HG03280 (cell line): ENCODE results near the gene PRPF39.
"Not testable (repeated sequence)": the region's sequence is repeated elsewhere in the genome, so short reads cannot be mapped to it uniquely, and the experiment has no call there.

Source experiments
- ATAC-seq: cut with Tn5 transposase; IDR thresholded peaks from one replicate; pipeline ENCODE4 v1.9.1; 2021; ENCODE audit warnings: mild to moderate bottlenecking, moderate library complexity; ENCODE audit not compliant: unreplicated experiment

PRPF39 gene

DNA sequence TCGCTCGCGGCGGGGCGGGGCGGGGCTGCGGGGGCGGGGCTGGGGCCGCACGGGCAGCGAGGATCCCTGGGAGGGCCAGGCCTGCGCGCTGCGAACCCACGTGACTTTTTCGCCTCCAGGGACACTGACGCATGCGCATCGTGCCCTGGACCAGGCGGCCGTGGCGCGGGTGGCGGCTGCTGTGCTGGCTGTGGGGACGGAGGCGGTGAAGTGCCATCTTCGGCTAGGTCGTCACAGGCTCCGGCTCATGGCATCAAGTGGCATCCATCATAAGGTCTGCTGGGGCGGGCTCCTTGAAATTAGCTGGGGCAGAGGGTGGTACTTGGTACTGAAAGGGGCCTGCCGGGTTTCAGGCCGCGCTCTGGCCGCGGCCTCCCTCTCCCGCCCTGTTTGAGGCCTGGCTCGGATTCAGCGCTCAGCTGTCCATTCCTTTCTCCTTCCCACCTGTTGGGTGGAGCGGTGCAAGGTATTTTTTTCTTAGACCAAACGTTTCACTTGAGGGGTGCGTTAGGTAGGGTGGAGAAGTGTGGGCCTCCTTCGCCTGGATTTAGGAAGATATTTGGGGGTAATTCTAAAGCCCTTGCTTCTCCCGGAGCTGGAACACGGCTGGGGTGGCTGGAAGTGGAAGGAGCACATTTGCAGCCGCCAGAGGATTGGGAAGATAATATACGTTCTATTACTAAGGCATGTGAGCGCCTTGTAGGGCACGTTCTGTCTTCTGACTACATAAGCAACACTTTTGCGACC is at the start of gene PRPF39:
Gene PRPF39, plus strand, starts transcription at position 141 of the 747 bp plus-strand sequence. CDS start 11,124 bp downstream, outside the sequence.
- peak; percentile 94 for ATAC-seq

- no peak for ATAC-seq
Observed at GRCh38 chr14:45034730-45035129, 49.2 kb upstream of the PRPF39 start.

DNA sequence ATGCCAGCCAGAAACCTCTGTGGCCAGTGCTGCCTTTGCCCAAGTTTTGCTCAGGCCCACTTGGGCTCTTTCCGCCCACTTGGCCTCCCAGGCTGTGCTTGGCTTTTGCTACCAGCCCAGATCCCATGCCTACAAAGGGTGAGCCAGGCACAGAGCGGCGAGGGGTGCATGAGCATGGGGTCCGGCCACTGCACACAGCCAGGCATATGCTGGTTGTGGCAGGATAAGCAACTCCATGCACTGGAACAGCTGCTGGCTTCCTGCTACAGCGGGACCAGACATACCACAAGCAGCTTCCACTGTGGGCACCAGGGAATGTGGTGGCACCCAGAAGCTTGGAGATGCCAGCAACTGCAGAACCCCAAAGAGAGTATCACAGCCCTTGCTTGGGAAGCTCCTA is 45.7 kb upstream of the PRPF39 start:
- ATAC-seq, result no peak

DNA sequence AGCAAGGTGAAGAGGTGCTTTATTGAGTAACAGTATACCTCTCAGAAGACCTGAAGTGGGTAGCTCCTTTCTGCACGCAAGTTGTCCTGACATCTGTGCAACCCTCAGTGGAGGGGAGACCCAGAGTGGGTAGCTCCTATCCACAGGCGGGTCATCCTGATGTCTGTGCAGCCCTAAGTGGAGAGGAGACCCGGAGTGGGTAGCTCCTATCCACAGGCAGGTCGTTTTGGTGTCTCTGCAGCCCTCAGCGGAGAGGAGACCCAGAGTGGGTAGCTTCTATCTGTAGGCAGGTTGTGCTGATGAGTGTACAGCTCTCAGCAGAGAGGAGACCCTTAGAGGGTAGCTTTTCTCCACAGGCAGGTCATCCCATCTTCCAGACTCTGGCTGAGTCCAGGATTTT is 45.1 kb upstream of the PRPF39 start:
- no peak for ATAC-seq

GRCh38 chr14:45039390-45039789 is 44.5 kb upstream of the PRPF39 start:
- no peak for ATAC-seq

DNA sequence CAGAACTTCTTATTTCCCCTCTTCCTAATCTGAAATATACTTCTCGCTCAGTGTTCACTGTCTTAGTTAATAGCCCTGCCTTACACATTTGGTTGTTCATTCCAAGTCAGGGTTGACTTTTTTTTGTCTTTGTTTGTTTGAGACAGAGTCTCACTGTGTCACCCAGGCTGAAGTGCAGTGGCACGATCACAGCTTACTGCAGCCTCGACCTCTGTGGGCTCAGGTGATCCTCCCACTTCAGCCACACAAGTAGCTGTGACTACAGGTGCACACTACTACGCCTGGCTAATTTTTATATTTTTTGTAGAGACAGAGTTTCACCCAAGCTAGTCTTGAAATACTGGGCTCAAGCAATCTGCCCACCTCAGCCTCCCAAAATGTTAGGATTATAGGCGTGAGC is 42.3 kb upstream of the PRPF39 start:
- ATAC-seq, result no peak

DNA sequence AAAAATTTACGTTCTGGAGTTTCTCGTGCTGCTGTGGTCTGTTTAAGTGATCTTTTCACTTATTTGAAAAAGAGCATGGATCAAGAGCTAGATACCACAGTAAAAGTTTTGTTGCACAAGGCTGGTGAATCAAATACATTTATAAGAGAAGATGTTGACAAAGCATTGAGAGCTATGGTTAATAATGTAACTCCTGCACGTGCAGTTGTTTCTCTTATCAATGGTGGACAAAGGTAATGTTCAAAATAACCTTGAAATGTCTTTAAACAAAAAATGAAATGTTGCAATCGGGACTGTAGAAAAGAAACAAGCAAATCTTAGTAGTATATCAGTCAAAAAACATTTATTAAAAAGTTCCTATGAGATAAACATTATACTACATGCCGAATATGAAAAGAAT is 39.3 kb upstream of the PRPF39 start:
- ATAC-seq, result no peak

DNA sequence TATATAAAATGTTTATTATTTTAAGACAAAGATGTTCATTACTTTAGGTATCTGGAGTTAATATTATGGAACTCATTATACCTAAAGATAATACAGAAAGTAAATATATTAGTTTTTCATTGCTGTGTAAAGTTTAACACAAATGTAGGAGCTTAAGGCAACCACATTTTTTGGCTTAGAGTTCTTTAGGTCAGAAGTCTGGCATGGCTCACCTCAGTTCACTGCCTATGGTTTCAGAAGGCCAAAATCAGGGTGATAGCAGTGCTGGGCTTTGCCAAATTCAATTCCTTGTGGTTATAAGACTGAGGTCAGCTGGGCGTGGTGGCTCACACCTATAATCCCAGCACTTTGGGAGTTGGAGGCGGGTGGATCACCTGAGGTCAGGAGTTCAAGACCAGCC is 35.5 kb upstream of the PRPF39 start:
- no peak for ATAC-seq

DNA sequence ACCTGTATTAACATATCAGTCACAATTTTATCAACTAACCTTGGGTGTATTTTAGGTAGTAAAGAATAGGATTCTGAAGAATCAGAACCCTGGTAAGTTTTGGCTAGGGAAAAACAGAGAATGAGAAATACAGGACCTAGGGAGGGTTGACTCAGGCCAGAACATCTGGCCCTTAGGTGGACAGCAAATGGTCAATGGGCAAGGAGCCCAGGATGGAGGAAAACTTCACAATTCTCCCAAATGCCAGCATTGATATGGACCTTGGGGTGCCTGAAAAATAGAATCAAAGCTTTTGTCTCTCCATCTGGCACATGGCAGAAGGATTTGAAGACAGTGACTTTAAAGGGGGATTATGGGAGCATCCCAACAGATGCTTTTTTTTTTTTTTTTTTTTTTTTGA is 32.7 kb upstream of the PRPF39 start:
- no peak for ATAC-seq

GRCh38 chr14:45051896-45052295 is 32.0 kb upstream of the PRPF39 start:
- no peak for ATAC-seq

DNA sequence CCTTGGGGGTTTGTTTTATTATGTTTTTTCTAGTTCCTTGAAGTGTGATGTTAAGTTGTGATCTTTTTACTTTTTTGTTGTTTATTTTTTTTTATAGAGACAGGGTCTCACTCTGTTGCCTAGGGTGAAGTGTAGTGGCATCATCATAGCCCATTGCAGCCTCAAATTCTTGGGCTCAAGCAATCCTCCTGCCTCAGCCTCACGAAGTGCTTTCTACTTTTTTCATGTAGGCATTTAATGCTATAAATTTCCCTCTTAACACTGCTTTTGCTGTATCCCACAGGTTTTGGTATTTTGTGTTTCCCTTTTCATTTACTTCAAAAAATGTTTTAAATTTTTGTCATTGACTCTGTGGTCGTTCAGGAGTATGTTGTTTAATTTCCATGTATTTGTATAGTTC is 26.6 kb upstream of the PRPF39 start:
- ATAC-seq, result no peak

- no peak for ATAC-seq
Observed at GRCh38 chr14:45057881-45058364, 26.0 kb upstream of the PRPF39 start.

GRCh38 chr14:45060551-45060950 is 23.4 kb upstream of the PRPF39 start:
- ATAC-seq, result no peak

DNA sequence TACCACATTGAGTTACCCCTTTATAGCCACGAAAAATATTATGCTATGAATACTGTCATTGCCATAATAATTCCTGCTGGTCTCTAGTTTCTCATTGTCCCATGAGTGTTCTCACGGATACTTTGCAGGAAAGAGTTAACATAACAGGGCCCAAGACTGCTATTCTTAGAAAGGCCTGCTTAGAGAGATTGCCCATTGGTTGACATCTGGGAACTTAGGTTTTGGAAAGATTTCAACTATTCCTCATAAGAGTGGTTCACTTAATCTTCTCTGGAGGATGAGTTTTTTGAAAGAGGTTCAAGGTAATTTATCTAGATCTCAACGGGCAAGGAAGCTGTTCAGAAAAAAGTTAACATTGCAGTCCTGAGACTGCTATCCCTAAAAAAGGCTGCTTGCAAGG is 18.4 kb upstream of the PRPF39 start:
- no peak for ATAC-seq

GRCh38 chr14:45065956-45066355 is 18.0 kb upstream of the PRPF39 start:
- no peak for ATAC-seq

DNA sequence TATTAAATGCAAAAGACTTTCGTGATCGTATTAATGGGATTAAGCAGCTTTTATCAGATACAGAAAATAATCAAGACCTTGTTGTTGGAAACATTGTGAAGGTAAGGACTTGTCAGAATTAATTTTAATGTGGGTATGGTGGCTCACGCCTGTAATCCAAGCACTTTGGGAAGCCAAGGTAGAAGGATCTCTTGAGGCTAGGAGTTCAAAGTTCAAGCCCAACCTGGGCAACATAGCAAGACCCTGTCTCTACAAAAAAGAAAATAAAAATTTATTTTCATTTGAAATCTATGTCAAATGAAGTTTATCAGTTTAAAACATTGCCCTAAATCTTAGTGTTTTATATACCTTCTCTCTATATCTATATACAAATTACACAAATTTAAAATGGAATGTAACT is 17.2 kb upstream of the PRPF39 start:
- no peak for ATAC-seq

- ATAC-seq, result no peak
Observed at GRCh38 chr14:45068396-45068795, 15.5 kb upstream of the PRPF39 start.

GRCh38 chr14:45070215-45070614 is 13.7 kb upstream of the PRPF39 start:
- ATAC-seq, result no peak

GRCh38 chr14:45072126-45072525 is 11.8 kb upstream of the PRPF39 start:
- no peak for ATAC-seq

DNA sequence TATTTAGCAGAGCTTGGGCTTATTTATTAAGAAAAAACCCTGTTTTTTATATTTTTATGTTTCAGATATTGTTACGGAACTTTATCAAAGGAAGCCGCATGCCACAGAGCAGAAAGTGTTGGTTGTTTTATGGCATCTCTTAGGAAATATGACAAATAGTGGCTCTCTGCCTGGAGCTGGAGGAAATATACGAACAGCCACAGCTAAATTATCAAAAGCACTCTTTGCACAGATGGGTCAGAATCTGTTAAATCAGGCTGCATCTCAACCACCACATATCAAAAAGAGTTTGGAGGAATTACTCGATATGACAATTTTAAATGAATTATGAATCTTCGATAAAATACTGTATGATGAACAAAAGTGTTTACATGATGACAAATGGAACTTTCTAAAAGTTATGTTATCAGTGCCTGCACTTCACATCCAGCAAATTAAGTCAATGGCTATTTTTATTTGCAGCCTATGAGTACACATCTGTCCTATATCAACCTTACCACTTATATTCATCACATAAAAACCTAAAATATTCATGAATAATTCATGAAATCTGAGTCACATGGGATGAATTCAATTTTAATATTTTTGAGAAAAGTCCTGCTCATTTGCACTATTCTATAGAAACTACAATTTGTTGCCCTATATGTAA is 10.6 kb upstream of the PRPF39 start:
- no peak for ATAC-seq

DNA sequence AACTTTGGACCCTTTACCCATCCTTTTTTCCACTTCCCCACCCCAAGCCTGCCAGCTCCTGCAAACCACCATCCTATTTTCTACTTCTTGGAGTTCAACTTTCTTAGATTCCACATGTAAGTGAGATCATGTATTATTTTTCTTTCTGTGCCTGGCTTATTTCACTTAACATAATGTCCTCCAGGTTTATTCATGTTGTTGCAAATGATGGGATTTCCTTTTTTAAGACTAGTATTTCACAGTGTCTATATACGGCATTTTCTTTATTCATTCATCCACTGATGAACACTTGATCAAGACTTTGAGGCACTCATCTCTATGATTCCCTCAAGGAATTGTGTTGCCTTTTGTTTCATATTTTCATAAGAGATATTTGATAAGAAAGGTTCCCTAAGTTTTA is 5.6 kb upstream of the PRPF39 start:
- no peak for ATAC-seq

DNA sequence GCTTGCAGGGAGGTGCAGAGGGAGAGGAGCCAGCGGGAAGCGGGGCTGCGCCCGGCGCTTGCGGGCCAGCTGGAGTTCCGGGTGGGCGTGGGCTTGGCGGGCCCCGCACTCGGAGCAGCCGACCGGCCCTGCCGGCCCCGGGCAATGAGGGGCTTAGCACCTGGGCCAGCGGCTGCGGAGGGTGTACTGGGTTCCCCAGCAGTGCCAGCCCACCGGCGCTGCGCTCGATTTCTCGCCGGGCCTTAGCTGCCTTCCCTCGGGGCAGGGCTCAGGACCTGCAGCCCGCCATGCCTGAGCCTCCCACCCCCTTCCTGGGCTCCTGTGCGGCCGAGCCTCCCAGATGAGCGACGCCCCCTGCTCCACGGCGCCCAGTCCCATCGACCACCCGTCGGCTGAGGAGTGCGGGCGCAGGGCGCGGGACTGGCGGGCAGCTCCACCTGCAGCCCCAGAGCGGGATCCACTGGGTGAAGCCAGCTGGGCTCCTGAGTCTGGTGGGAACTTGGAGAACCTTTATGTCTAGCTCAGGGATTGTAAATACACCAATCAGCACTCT is 3.4 kb upstream of the PRPF39 start:
- not testable (repeated sequence) for ATAC-seq
